HCEC 1CT (cell line): Measurements from ENCODE around the gene CAST.
A peak's percentile ranks its signal among the peaks of the same experiment; 100 is the strongest.

Source experiments
- DNase-seq: peaks from one replicate; pipeline ENCODE4 v3.0.0-alpha.2; 2017

Gene CAST

GRCh38 chr5:96679293-96679692 lies 17.1 kb downstream of the CAST start:
- DNase-seq, result no peak

- no peak for DNase-seq
Measured at GRCh38 chr5:96680759-96681470, 18.7 kb downstream of the CAST start.

DNA sequence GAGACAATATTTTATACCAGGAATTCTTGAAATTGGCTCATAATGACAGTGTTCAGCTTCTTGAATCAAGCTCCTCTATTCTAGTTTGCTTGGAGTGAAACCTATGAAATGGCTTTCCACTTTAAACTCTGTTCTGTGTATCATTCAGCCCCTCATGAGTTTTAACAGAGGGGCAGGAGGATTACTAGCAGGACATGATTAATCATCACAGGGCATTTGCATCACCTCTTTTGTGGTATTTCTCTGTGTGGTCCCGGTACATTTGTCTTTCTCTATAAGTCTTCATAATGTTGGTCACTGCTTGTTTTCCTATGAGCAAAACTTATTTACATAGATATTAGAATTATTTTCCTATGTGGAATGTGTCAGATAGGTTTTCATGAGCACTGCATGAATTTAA lies 21.2 kb downstream of the CAST start:
- peak; percentile 64 for DNase-seq

- DNase-seq, result no peak
Measured at GRCh38 chr5:96683810-96684209, 21.6 kb downstream of the CAST start.

- no peak for DNase-seq
Measured at GRCh38 chr5:96687080-96687479, 24.9 kb downstream of the CAST start.

DNA sequence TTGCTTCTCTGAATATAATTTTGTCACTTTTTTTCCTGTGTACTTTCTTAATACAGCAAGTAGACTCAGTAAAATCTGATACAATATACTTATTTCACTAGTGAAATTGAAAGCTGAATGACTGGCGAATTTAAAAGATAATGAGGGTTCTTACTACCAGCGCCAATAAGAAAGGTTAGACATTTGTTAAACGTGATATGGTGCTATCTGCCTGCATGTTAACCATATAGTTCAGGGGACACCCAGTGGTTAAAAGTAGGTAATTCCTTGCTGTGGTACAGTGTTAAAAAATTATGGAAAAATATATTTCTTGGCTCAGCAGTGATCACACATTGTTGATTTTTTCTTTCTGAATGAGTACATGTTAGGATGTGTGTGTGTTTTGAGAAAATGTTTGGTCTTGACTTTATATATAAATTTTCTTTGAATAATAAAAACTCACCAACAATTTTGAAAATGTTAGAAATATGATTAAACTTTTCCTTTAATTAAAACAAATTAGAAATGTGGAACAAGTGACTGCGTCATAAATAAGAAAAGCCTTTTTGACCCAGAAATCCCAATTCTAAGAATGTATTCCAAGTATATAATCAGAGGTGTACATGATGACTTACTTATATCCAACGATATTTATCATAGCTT lies 25.8 kb downstream of the CAST start:
- DNase-seq, result peak; percentile 72

GRCh38 chr5:96690861-96691260 lies 28.7 kb downstream of the CAST start:
- DNase-seq, result no peak

- DNase-seq, result no peak
Measured at GRCh38 chr5:96691503-96692303, 29.5 kb downstream of the CAST start.

- peak; percentile 74 for DNase-seq
Measured at GRCh38 chr5:96692441-96692840, 30.3 kb downstream of the CAST start.

GRCh38 chr5:96699186-96699820 lies 37.1 kb downstream of the CAST start:
- DNase-seq, result no peak

- DNase-seq, result peak; percentile 95
Measured at GRCh38 chr5:96702503-96703383, 40.6 kb downstream of the CAST start.

DNA sequence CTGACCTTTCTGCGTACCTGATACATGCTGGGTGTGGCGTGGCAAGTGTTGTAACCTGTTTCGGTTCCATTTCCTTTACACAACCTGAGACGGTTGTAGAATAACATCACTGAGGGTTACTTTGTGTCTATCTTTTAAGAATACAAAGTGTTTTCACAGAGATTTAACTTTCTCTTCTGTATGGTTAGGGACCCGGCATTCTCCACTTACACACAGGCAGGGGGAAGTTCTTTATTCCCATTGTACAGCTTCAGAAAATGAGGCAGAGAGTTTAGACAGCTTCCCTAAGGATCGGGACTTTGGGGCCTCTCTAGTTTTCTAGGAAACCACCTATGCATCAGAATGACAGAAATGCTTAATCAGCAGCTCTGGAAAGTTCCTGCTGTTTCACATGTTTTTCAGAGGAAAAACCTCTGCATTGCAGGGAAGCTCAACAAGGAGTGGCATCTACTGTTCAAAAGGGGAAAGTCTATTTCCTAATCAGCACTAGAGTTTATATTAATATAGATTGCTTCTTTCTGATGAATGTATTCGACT lies 41.3 kb downstream of the CAST start:
- no peak for DNase-seq

- DNase-seq, result peak; percentile 16
Measured at GRCh38 chr5:96703995-96704394, 41.8 kb downstream of the CAST start.

DNA sequence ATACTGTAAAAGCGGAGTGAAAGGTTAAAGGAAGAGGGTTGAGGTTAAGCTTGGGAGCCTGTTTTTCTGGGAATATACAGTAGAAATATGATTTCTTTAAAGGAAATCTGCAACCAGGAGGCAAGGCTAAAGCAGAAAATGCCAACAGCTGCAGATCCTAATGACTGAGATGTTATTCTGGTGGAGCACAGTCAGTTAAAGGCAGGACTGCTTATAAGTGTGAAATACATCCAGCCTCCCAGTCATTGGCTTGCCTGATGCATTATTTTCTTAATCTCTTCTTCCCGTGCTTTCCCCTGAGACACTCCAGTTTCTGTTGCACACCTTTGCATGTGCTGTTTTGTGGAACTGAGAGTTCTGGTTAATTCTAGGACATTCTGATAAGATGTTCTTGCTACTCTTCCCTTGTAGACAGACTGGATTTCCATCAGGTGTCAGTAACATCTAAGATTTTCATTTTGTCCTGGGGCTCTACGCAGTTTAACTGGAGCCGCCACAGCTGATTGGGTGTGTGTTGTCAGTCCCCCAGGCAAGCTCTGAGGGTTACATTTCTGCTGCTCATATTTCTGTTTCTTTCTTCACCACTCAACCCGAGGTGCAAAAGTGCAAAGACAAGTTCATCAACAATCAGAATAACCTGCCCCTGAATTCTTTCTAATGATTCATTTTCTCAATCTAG lies 44.4 kb downstream of the CAST start:
- DNase-seq, result no peak

DNA sequence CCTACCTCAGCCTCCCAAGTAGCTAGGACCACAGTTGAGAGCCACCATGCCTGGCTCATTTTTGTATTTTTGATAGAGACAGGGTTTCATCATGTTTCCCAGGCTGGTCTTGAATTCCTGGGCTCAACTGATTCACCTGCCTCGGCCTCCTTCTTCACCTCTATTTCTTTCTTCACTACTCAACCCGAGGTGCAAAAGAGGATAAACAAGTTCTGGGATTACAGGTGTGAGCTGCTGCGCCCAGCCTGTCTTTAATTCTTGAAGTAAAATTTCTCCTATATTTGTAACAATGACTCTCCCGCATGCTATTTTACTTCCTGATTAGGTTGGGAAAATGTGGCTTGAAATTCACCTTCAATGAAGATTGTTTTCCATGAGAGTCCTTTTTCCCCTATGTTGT lies 46.4 kb downstream of the CAST start:
- no peak for DNase-seq

DNA sequence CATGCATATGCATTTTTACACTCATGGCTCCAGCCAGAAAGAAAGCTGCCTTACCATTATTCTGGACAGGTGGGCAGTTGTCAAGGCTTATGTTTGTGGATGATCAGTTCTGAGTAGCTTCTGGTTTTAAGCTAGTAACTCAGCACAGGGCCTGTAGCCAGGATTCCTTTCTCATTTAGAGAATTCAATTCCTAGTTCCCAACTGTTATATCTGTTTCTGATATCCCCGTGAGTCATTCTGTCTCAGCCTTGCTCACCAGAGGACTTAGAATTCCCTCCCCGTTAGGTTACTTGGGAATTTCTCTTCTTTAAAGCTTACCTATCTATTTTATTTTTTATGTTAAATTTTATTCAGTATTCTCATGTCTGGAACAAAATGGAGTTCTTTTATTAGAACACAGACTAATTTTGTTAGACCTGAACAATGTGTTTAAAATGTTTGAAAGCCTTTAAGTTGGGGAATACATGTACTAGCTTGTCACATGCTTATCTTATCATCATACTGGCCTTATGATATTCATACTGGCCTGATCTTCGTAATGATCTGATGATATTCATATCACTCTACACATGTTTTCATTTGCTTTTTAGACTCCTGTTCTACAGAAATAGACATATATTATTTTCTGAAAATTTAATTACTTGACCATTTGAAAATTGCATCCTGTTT lies 47.1 kb downstream of the CAST start:
- DNase-seq, result peak; percentile 87

GRCh38 chr5:96712100-96712746 lies 50.0 kb downstream of the CAST start:
- no peak for DNase-seq

GRCh38 chr5:96714450-96714849 lies 52.3 kb downstream of the CAST start:
- no peak for DNase-seq

DNA sequence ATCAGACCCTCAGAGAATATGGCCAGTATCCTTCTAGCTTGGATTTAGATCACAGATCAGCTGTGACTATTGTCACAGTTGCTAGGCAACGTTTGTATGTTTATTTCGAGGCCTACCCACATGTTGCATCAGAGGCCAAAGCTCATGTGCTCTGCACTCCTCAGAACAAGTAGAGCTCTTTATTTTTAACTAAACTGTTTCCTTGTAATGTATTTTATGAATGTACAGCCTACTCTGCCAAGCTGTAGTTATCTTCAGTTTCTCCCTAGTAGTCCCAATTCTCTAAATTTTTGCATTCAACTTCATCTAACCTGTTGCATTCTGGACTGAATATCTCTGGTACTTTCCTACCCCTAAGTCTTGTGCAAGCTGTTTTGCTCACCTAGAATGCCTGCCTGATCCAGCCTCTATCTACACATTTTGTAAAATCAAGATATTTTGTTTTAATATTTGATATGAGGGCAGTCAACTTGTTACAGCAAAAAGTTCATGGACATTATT lies 52.8 kb downstream of the CAST start:
- peak; percentile 65 for DNase-seq

- no peak for DNase-seq
Measured at GRCh38 chr5:96716007-96716406, 53.8 kb downstream of the CAST start.
